Esophagus (tissue), 2 donors: ENCODE results near the gene MYD88. TPM values are rescaled to one million over a fixed set of nuclear protein-coding genes. Genes with fewer than 3 reads are reported as not detected.
A peak's percentile ranks its signal among the peaks of the same experiment; 100 is the strongest.
"Not testable (repeated sequence)": the region's sequence is repeated elsewhere in the genome, so short reads cannot be mapped to it uniquely, and the experiment has no call there.

Experiments used
- H3K27ac ChIP-seq, 2 donors: one replicate each; pipeline ENCODE4 v1.5.1; 2013; ENCODE audit warnings: low read depth in 2 of 2, mild to moderate bottlenecking in 2 of 2, inconsistent platforms in 1 of 2, low read length in 1 of 2, moderate library complexity in 1 of 2
- H3K27me3 ChIP-seq, 2 donors: one replicate each; pipeline ENCODE4 v1.6.1; 2013; ENCODE audit warnings: low read length in 2 of 2, control low read depth in 1 of 2, mild to moderate bottlenecking in 1 of 2; ENCODE audit not compliant: insufficient read depth in 2 of 2, control insufficient read depth in 1 of 2
- H3K36me3 ChIP-seq, 2 donors: one replicate each; pipeline ENCODE4 v1.6.1; 2013; ENCODE audit warnings: low read length in 1 of 2; ENCODE audit not compliant: control insufficient read depth in 2 of 2, insufficient read depth in 2 of 2
- H3K4me1 ChIP-seq, 2 donors: one replicate each; pipeline ENCODE4 v1.6.1; 2013; ENCODE audit warnings: low read length in 1 of 2; ENCODE audit not compliant: control insufficient read depth in 2 of 2, insufficient read depth in 2 of 2
- H3K4me3 ChIP-seq, 2 donors: one replicate each; pipeline ENCODE4 v1.5.1; 2013; ENCODE audit warnings: low read length in 2 of 2, mild to moderate bottlenecking in 2 of 2, low read depth in 1 of 2, moderate library complexity in 1 of 2
- H3K9me3 ChIP-seq, 2 donors: one replicate each; pipeline ENCODE4 v1.6.1; 2013; ENCODE audit warnings: mild to moderate bottlenecking in 2 of 2, low read depth in 1 of 2, low read length in 1 of 2, moderate library complexity in 1 of 2; ENCODE audit not compliant: control insufficient read depth in 2 of 2, insufficient read depth in 1 of 2
- WGBS, 2 donors: extraction: QIAGEN DNeasy Blood & Tissue Kit; methylation state at CpG; one replicate each; pipeline ENCODE4 v1.1.7; 2013; 5-methylcytosine and 5-hydroxymethylcytosine counted together
- polyA plus RNA-seq, 2 donors: library from polyadenylated mRNA; stranded (reverse); fragments of 200-250 nt; gene quantifications; one replicate each; pipeline ENCODE4 v1.2.3, GENCODE V29; 2013
- donor health status: healthy with polysubstance abuse.
- donor health status: Bipolar disorder and iron deficiency.

Gene MYD88
- polyA plus RNA-seq, 2 donors, result 26.5 to 44.0 TPM

DNA sequence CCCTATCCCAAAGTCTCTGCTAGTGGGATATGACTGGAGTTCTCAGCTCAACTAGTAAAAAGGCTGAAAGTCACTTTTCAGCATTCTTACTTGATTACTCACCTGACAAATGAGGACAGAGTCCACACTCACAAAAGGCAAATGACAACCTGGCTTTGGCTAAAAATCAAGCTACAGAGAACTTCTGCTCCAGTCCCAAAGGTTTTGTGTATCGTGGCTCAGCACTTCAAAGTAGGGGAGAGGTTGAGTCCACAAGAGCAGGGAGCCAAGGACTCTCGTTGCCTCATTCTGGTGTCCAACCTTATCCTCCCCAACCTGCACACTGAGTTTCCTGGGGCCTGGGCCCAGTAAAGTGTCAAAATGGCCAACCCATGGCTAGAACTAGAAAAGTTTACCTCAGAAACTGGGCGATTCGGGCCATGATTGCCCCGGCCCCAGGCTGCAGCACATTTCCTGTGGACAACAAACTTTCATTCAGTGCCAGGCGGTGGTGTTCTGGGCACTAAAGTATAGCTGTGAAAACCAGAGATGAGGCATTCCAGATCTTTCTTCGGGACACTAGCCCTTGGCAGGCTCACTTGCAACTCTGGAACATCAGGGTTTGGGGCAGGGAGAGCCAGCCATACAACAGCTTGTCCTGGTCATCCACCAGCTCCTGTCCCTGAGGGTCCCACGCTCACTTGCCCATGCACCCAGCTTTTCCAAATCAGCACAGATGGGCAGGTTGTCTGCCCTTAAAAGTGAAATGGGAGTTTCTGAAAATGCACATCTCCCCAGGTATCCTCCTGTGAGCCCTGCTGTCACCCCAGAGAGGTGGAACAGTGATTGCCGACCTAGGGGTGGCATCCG is 4.7 kb upstream of the MYD88 start:
- 70 to 75% methylated on average over 10 of the region's 10 CpGs for WGBS, 2 donors
- Histone ChIP-seq H3K4me3 (no peak overlapping the region), H3K4me1 (peaks cover 0 to 12% of the 10 kb centered on the region in 2 donors), H3K9me3 (no peaks in the 10 kb centered on the region), H3K27me3 (no peaks in the 10 kb centered on the region), H3K27ac (peak overlapping the region; percentile 45 to 46), H3K36me3 (peaks cover 8 to 25% of the 10 kb centered on the region in 2 donors)

DNA sequence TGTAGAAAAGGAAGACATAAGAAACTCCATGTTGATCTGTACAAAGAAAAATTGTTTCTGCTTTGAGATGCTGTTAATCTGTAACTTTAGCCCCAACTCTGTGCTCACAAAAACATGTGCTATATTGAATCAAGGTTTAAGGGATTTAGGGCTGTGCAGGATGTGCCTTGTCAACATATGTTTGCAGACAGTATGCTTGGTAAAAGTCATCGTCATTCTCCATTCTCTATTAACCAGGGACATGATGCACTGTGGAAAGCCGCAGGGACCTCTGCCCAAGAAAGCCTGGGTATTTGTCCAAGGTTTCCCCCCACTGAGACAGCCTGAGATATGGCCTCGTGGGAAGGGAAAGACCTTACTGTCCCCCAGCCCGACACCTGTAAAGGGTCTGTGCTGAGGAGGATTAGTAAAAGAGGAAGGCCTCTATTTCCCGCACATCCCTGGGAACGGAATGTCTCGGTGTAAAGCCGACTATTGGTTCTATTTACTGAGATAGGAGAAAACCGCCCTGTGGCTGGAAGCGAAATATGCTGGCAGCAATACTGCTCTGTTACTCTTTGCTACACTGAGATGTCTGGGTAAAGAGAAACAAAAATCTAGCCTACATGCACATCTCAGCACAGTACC is 3.8 kb upstream of the MYD88 start:
- H3K27ac ChIP-seq, H3K4me3 ChIP-seq, H3K9me3 ChIP-seq, H3K27me3 ChIP-seq: not testable (repeated sequence)
- WGBS, 2 donors, result 82 to 87% methylated on average over 10 of the region's 10 CpGs
- Histone ChIP-seq H3K4me1 (peaks cover 4 to 14% of the 10 kb centered on the region in 2 donors), H3K36me3 (peaks cover 3 to 17% of the 10 kb centered on the region in 2 donors)

DNA sequence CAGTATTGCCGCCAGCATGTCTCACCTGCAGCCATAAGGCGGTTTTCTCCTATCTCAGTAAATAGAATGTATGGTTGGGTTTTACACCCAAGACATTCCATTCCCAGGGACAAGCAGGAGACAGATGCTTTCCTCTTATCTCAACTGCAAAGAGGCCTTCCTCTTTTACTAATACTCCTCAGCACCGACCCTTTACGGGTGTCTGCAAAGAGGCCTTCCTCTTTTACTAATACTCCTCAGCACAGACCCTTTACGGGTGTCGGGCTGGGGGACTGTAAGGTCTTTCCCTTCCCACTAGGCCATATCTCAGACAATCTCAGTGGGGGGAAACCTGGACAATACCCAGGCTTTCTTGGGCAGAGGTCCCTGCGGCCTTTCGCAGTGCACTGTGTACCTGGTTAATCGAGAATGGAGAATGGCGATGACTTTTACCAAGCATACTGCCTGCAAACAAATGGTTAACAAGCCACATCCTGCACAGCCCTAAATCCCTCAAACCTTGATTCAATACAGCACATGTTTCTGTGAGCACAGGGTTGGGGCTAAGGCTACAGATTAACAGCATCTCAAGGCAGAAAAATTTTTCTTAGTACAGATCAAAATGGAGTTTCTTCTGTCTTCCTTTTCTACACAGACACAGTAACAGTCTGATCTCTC is 2.7 kb upstream of the MYD88 start:
- not testable (repeated sequence) for H3K27me3 ChIP-seq, H3K9me3 ChIP-seq
- H3K27ac ChIP-seq, result peak overlapping the region in 1 of 2 donors; percentile 90
- WGBS, 2 donors, result 41 to 58% methylated on average over 10 of the region's 10 CpGs
- peak overlapping the region; percentile 95 to 98 for H3K4me3 ChIP-seq
- H3K4me1 ChIP-seq, result peaks cover 10 to 23% of the 10 kb centered on the region in 2 donors
- H3K36me3 ChIP-seq, result peaks cover 7 to 16% of the 10 kb centered on the region in 2 donors

DNA sequence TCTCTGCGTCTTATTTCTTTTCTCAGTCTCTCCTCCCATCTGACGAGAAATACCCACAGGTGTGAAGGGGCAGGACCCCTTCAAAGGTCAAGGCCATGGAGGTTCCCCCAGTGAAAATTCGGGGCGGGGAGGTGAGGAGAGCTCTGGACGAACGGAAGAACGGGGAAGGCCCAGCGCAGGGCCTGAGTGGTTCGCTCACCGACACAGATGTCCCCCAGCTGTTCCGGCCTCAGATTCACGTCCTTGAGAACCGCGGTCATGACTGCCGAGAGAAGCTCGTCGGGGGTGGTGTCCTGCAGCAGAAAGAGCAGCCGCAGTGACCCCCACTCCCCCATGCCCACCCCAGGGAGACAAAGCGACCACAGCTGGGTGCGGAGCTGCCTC is 2.1 kb upstream of the MYD88 start:
- WGBS, 2 donors, result 0% methylated on average over 20 of the region's 20 CpGs
- Histone ChIP-seq H3K27ac (peak overlapping the region; percentile 79 to 90), H3K4me3 (peak overlapping the region; percentile 95 to 98), H3K36me3 (peaks cover 5 to 21% of the 10 kb centered on the region in 2 donors), H3K9me3 (no peaks in the 10 kb centered on the region), H3K4me1 (peaks cover 10 to 23% of the 10 kb centered on the region in 2 donors), H3K27me3 (no peaks in the 10 kb centered on the region)

DNA sequence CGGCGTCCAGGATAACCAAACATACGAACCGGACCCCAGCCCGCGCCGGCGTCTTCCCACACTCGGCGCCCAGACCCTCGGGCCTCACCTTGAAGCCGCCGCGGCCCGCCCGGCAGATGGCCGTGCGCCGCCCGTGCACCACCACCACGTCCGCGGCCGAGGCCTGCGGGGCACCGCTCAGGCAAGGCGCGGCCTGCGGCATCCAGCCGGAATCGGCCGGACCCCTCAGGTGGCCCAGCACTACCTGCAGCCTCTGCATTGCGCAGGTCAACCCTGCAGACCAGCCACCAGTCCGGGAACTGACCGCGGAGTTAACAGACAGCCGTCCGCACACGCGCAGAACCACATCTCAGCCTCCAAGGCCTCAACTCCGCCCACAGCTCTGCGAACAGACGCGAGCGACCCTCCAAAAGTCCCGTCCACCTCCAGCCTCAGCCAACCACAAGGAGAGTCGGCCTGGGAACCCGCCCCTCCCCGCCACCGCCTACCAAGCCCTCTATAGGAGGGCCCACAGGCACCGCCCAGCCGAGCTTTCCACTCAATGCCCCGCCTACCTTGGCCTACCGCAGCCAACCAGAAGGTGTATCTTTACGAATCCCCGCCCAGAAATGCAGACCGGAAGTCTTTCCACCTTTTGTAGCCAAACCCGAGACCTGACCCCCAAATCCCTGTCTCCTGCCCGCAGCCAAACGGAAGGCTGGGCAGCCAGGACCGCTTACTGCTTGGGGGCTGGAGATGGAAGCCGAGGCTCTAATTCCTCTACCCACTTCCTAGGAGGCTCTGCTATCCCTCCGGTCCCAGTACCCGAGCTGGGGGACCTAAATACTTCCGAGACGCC is 1.5 kb upstream of the MYD88 start, which contains the start of gene ACAA1:
Gene ACAA1, minus strand, starts transcription at position 351 of the 838 bp plus-strand sequence. Its CDS starts 92 bp downstream, at position 259.
- Histone ChIP-seq H3K4me3 (peak within 1 kb of the TSS; percentile 95 to 98), H3K36me3 (peaks cover 8 to 21% of the 10 kb centered on the region in 2 donors), H3K27me3 (no peaks in the 10 kb centered on the region), H3K9me3 (no peaks in the 10 kb centered on the region), H3K4me1 (peaks cover 10 to 23% of the 10 kb centered on the region in 2 donors), H3K27ac (peak within 1 kb of the TSS; percentile 96)
- WGBS, 2 donors, result 0 to 1% methylated on average over 42 to 66 of the region's 66 CpGs

DNA sequence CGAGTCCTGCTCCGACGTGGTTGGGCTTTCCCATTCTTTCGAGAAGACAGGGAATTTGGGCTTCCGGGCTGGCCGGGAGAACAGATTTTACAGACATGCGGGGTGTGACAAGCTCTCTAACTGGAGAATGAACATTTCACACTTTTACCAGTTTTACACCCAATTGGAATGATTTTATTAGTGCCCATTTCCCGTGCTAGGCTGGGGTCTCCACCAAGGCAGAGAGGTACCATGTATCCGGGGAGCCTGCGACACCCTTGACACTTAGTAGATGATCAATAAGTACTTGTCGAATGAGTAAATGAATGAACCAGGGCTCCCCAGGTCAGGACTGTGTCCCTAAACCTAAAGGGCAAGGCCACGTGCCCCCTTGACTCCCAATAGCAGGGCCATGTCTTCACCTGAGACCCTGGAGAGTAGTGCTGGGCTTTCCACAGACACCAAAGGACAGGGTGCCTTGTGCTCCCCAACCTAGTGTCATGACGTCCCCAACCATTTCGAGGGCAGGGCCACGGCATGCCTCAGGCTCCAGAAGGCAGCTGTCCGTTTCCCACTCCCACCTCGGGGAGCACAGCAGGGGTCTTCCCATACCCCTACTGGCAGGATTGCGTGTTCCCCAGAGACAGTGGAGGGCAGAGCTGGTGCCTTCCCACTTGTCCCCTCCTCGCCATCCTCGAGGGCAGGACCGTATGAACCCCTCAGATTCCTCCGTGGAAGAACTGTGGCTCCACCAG is 679 bp upstream of the MYD88 start:
- H3K27ac ChIP-seq, result peak overlapping the region; percentile 96
- no peaks in the 10 kb centered on the region for H3K27me3 ChIP-seq
- H3K36me3 ChIP-seq, result peaks cover 8 to 21% of the 10 kb centered on the region in 2 donors
- peaks cover 10 to 23% of the 10 kb centered on the region in 2 donors for H3K4me1 ChIP-seq
- H3K9me3 ChIP-seq, result no peaks in the 10 kb centered on the region
- peak overlapping the region; percentile 95 to 98 for H3K4me3 ChIP-seq
- WGBS, 2 donors, result 12 to 14% methylated on average over 22 of the region's 22 CpGs

DNA sequence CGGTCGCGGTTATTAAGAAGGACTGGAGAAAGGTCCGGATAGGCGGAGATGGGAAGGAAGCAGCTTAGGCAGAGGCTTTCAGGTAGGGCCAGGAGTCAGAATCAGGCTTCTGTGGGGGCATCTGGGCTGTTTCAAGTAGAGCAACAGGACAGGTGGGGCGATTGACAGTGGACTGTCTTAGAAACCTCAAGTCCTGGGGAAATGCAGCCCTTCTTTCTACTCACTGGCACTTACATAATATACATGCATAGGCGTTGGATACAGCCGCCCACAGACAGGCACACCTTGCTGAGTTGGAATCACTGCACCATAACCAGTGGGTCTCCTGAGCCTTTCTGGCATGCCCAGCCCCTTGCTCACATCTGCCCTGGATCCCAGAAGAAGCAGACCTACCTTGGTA is 730 bp downstream of the MYD88 start:
- Histone ChIP-seq H3K4me1 (peaks cover 10 to 17% of the 10 kb centered on the region in 2 donors), H3K27me3 (no peaks in the 10 kb centered on the region), H3K36me3 (peaks cover 8 to 15% of the 10 kb centered on the region in 2 donors), H3K27ac (peak overlapping the region; percentile 96), H3K9me3 (no peaks in the 10 kb centered on the region), H3K4me3 (peak overlapping the region; percentile 95 to 98)
- WGBS, 2 donors, result 8% methylated on average over 8 of the region's 8 CpGs

DNA sequence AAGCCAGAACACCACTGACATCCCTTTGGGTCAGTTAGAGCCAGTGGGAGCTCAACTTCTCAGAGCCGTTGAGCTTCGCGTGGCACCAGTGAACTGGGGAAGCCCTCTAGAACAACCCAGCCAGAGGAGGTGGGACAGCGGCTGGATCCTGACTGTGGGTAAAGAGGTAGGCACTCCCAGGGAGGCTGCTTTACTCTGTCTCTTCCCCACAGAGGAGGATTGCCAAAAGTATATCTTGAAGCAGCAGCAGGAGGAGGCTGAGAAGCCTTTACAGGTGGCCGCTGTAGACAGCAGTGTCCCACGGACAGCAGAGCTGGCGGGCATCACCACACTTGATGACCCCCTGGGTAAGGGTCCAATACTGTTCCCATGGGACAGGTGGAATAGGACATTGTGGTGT is 1.2 kb downstream of the MYD88 start:
- Histone ChIP-seq H3K9me3 (no peaks in the 10 kb centered on the region), H3K27ac (no peak overlapping the region), H3K4me1 (peaks cover 10 to 17% of the 10 kb centered on the region in 2 donors), H3K27me3 (no peaks in the 10 kb centered on the region), H3K4me3 (peak overlapping the region; percentile 95 to 98), H3K36me3 (peaks cover 8 to 15% of the 10 kb centered on the region in 2 donors)
- 77 to 79% methylated on average over 7 of the region's 7 CpGs for WGBS, 2 donors
